Stimulated activated naive CD8-positive, alpha-beta T cell treated with anti-CD3 and anti-CD28 coated beads, Interleukin-15, amount 100 ng/mL, for 72 hours (primary cell): ENCODE results near the gene MOBP.
"Not testable (repeated sequence)": the region's sequence is repeated elsewhere in the genome, so short reads cannot be mapped to it uniquely, and the experiment has no call there.

Source experiments
- ATAC-seq: fragments of 150-1000 bp; cut with Tn5 transposase; 2 replicates; pipeline ENCODE4 v1.10.0; 2021; ENCODE audit warnings: mild to moderate bottlenecking, moderate library complexity
- DNase-seq, 2 donors: peaks; one replicate each; pipeline ENCODE4 v3.0.0; 2021 to 2022
- H3K27ac Mint-ChIP-seq, 2 donors: one replicate each; pipeline ENCODE4 v1.8.0; 2022; ENCODE audit warnings: mild to moderate bottlenecking in 2 of 2, mixed read lengths in 2 of 2, moderate library complexity in 2 of 2
- H3K27me3 Mint-ChIP-seq: one replicate; pipeline ENCODE4 v1.8.0; 2022; ENCODE audit warnings: mixed read lengths
- H3K4me1 Mint-ChIP-seq: one replicate; pipeline ENCODE4 v1.8.0; 2022; ENCODE audit warnings: mild to moderate bottlenecking, mixed read lengths
- H3K4me3 Mint-ChIP-seq, 2 donors: one replicate each; pipeline ENCODE4 v1.8.0; 2022; ENCODE audit warnings: mild to moderate bottlenecking in 2 of 2, mixed read lengths in 2 of 2, moderate library complexity in 1 of 2
- H3K9me3 Mint-ChIP-seq, 2 donors: one replicate each; pipeline ENCODE4 v1.8.0; 2022; ENCODE audit warnings: mixed read lengths in 2 of 2

The MOBP gene

DNA sequence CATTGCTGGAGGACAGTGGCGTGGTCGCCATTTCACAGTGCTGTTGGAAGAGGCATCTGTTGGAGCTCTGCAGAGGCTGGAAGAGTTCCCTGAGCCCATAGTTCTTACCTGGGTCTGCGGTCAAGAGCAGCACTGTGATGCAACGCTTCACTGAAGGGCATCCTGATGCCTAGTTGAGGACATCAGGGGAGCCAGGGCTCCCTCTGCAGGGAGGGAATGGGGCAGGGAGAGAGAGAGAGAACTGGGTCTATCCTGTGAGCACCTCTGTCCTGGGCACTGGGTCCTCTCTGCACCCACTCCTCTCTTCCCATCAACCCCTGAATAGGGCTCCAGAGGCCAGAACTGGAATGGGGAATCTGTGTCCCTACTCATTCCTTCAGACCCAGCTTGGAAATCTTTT is 23.9 kb upstream of the MOBP start:
- no peaks in the 10 kb centered on the region for H3K9me3 Mint-ChIP-seq
- no peak for DNase-seq
- H3K4me1 Mint-ChIP-seq = no peaks in the 10 kb centered on the region

DNA sequence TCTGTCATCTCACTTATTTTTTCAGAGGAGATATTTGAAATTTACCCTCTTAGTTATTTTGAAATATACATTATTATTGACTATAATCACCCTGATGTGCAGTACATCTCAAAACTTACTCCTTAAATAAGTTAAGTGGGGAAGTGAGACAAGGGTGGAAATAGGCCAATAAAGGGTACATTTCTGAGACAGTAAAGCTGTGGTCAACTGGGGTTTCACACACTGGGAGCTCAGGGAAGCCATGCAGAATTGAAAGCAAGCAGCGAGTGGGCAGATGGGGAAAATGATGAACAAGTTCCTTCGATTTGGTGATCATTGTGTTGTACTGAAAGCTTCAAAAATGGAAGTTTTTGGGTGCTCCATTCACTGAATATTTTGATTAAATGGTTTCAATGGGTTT is 21.6 kb upstream of the MOBP start:
- ATAC-seq (no peak), DNase-seq (no peak)
- Mint-ChIP-seq H3K4me3 (no peak overlapping the region), H3K27ac (no peak overlapping the region), H3K27me3 (no peaks in the 10 kb centered on the region), H3K9me3 (no peaks in the 10 kb centered on the region), H3K4me1 (no peaks in the 10 kb centered on the region)

More for the DNA sequence above, 23.9 kb upstream of the MOBP start:
- Mint-ChIP-seq H3K27ac (no peak overlapping the region), H3K27me3 (no peaks in the 10 kb centered on the region), H3K4me3 (no peak overlapping the region)
- no peak for ATAC-seq

DNA sequence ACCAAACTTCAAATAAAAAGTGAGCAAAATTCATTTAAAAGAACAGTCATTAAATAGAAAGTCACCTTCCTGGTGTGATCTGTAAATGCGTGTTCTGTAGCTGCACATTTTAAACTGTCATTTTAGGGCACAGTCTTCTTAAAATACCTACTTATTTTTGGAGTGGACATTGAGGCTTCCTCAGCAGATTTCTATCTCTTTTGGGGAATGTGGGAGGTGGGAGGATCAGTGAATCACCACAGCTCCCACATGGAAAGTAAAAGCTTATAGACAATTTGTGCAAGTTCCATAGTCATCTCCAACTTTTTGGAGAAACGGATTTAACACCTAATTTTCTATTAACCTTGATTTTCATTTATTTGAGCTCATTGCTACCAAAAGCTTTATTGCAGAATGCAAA is 21.0 kb upstream of the MOBP start:
- Mint-ChIP-seq H3K9me3 (no peaks in the 10 kb centered on the region), H3K27me3 (no peaks in the 10 kb centered on the region), H3K4me3 (no peak overlapping the region), H3K27ac (no peak overlapping the region), H3K4me1 (no peaks in the 10 kb centered on the region)
- no peak for ATAC-seq
- DNase-seq = no peak

DNA sequence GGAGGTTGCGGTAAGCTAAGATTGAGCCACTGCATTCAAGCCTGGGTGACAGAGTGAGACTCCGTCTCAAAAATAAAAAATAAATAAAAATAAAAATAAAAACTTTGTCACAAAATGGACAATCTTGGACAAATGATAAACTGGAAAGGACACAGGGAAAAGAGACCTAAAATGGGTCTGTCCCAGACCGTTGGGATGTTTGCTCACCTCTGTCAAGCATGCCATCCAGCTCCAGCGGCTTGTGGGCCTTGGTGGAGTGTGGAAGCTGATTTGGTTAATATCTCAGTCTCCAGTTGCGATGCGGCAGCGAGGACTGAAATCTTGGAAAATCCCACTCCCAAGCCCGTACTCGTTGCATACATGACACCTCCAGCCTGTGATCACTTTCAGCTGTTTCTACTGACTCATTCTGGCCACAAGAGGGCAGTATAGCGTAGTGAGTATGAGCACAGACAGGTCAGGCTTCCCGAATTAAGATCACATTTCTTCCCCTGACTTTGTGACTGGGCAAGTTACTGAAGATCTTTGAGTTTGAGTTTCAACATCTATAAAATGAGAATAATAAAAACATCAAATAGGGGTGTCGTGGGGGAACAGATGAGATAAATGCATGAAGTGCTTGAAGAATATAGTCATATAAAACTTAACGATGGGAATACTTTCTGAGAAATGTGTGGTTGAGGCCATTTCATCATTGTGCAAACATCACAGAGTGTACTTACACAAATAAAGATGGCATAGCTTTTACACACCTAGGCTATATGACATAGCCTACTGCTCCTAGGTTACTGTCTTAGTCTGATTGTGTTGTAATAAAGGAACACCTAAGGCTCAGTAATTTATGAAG is 19.6 kb upstream of the MOBP start:
- no peak overlapping the region for H3K4me3 Mint-ChIP-seq
- no peak overlapping the region for H3K27ac Mint-ChIP-seq
- no peaks in the 10 kb centered on the region for H3K9me3 Mint-ChIP-seq
- peak; percentile 47 to 62 for DNase-seq
- H3K27me3 Mint-ChIP-seq = no peaks in the 10 kb centered on the region
- H3K4me1 Mint-ChIP-seq = no peaks in the 10 kb centered on the region
- ATAC-seq = peak; percentile 78

DNA sequence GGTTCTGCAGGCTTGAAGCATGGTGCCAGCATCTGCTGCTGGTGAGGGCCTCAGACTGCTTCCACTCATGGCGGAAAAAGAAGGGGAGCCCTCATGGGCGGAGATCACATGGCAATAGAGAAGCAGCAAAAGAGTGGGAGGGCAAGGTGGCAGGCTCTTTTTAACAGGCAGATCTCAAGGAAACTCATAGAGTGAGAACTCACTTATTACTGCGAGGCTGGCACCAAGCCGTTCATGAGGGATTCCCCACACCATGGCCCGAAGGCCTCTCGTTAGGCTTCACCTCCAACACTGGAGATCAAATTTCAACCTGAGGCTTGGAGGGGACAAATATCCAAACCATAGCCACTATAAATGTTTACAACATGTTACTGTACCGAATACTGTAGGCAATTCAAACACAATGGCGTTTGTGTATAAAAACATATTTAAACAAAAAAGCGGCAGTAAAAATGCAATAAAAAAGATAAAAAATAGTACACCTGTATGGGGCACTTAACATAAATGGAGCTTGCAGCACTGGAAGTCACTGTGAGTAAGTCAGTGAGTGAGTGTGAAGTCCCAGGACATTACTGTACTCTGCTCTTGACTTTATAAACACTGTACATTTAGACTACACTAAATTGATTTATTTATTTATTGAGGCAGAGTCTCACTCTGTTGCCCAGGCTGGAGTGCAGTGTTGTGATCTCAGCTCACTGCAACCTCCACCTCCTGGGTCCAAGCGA is 18.8 kb upstream of the MOBP start:
- H3K27ac Mint-ChIP-seq = no peak overlapping the region
- H3K4me1 Mint-ChIP-seq = no peaks in the 10 kb centered on the region
- no peak for DNase-seq
- H3K4me3 Mint-ChIP-seq = no peak overlapping the region
- H3K9me3 Mint-ChIP-seq = no peaks in the 10 kb centered on the region
- H3K27me3 Mint-ChIP-seq = no peaks in the 10 kb centered on the region
- ATAC-seq = no peak

DNA sequence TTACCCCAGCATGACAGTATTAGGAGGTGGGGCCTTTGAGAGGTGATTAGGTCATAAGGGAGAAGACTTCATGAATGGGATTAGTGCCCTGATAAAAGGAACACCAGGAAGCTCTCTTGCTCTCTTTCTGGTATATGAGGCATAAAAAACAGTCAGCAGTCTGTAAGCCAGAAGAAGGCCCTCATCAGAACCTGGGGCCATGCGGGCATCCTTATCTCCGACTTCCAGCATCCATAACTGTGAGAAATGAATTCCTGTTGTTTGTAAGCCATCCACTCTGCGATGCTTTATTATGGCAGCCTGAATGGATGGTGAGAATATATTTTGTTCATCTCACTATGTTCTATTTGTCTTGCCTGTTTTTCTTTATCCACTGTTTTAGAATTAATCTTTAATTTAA is 17.7 kb upstream of the MOBP start:
- Mint-ChIP-seq H3K27ac (no peak overlapping the region), H3K9me3 (no peaks in the 10 kb centered on the region), H3K27me3 (no peaks in the 10 kb centered on the region), H3K4me1 (no peaks in the 10 kb centered on the region), H3K4me3 (no peak overlapping the region)
- ATAC-seq = no peak
- no peak for DNase-seq

DNA sequence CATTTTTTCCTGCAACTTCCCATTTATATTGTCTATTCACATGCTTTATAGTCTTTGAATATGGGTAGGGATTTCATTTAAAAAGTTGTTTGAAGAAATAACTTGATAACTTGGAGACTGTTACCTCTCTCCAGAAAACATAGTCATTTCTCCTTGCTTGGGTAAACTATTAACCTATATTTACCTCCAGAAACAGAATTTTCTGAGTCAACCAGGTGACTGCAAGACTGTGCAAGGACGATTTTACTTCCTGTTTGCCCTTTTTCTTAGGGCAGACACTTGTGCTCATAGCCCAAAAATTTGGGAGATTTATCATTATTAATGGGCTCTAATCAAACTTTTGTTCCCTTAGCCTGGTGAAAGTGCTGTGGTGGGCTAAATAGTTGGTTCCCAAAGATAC is 14.3 kb upstream of the MOBP start:
- H3K4me1 Mint-ChIP-seq = no peaks in the 10 kb centered on the region
- no peaks in the 10 kb centered on the region for H3K9me3 Mint-ChIP-seq
- no peak overlapping the region for H3K4me3 Mint-ChIP-seq
- DNase-seq (no peak), ATAC-seq (no peak)
- H3K27ac Mint-ChIP-seq = no peak overlapping the region
- no peaks in the 10 kb centered on the region for H3K27me3 Mint-ChIP-seq

DNA sequence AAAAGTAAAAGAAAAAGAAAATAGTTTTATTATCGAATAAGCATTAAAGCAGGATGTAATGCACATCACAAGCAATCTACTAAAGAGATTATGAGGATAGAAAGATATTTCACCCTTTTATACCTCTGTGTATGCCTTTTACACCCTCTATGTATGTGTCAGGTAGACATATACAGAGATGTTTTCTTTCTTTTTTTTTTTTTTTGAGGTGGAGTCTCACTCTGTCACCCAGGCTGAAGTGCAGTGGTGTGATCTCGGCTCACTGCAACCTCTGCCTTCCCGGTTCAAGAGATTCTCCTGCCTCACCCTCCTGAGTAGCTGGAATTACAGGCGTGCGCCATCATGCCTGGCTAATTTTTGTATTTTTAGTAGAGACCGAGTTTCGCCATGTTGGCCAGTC is 13.6 kb upstream of the MOBP start:
- not testable (repeated sequence) for H3K4me1 Mint-ChIP-seq, ATAC-seq, DNase-seq, H3K9me3 Mint-ChIP-seq, H3K4me3 Mint-ChIP-seq, H3K27me3 Mint-ChIP-seq
- H3K27ac Mint-ChIP-seq = peak overlapping the region in 1 of 2 donors; percentile 27

DNA sequence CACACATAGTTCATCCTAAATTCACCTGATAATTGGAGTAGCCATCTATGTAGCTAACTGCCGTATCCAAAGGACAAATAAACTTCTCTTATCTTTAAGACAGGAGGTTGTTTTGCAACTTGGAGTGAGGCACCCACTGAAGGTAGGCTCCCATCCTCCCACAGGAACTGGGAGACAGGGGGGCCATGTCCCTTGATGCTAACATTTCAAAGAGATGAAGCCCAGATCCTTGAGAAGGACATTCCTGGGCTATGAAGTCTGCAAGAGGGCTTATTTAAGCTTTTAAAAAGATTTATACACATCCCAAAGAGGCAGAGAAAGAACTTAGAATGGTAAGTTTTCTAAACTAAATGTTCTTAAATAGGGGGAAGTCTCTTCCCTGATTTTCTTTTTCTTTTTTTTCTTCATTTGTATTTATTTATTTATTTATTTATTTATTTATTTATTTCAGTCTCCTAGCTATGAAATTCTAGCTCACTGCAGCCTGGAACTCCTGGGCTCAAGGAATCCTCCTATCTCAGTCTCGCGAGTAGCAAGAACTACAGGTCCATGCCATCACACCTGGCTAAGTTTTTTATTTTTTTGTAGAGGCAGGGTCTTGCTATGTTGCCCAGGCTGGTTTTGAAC is 12.8 kb upstream of the MOBP start:
- no peaks in the 10 kb centered on the region for H3K27me3 Mint-ChIP-seq

DNA sequence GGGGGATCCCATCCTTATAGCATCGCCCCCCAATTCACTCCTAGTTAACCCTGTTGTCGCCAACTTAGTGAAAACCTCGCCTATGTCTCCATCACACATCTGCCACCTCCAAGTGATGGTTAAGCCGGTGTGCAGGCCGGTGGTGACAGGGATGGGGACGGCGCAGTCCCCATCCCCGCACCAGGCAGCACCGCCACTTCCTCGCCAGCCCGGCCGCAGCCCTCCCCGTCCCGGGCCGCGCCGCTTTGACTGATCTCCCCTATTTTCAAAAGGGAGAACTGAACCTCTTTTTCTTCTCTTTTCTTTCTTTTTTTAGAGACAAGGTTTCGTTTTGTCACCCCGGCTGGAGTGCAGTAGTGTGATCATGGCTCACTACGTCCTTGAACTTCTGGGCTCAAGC is 11.3 kb upstream of the MOBP start:
- no peak overlapping the region for H3K4me3 Mint-ChIP-seq
- no peaks in the 10 kb centered on the region for H3K9me3 Mint-ChIP-seq
- no peak for DNase-seq
- no peaks in the 10 kb centered on the region for H3K4me1 Mint-ChIP-seq
- H3K27ac Mint-ChIP-seq = no peak overlapping the region
- H3K27me3 Mint-ChIP-seq = peaks cover 7% of the 10 kb centered on the region
- ATAC-seq = peak; percentile 46

More for the DNA sequence above, 12.8 kb upstream of the MOBP start:
- DNase-seq (no peak), ATAC-seq (no peak)
- H3K4me3 Mint-ChIP-seq = no peak overlapping the region
- H3K9me3 Mint-ChIP-seq = no peaks in the 10 kb centered on the region
- no peak overlapping the region for H3K27ac Mint-ChIP-seq
- H3K4me1 Mint-ChIP-seq = no peaks in the 10 kb centered on the region

DNA sequence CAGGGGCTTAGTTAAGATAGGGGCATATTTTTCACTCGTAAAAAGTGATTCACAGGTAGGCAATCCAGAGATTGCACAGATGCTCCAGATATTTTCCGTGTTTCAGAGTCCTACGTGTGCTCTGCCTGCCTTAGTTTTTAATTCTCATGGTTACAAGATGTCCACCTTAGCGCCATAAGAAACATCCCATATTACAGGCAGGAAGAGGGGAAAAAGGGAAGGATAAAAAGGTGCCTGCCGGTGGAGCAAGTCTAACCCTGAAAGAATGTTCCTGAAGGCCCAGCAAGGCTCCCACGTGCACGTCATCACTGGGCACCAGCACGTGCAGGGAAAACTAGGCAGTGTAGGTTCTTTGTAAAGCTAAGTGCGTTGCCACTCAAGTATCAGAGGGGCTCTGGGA is 10.1 kb upstream of the MOBP start:
- H3K4me1 Mint-ChIP-seq = no peaks in the 10 kb centered on the region
- no peak for ATAC-seq
- peak overlapping the region; percentile 28 to 91 for H3K27ac Mint-ChIP-seq
- H3K27me3 Mint-ChIP-seq = peaks cover 7% of the 10 kb centered on the region
- H3K9me3 Mint-ChIP-seq = no peaks in the 10 kb centered on the region
- H3K4me3 Mint-ChIP-seq = no peak overlapping the region
- no peak for DNase-seq

DNA sequence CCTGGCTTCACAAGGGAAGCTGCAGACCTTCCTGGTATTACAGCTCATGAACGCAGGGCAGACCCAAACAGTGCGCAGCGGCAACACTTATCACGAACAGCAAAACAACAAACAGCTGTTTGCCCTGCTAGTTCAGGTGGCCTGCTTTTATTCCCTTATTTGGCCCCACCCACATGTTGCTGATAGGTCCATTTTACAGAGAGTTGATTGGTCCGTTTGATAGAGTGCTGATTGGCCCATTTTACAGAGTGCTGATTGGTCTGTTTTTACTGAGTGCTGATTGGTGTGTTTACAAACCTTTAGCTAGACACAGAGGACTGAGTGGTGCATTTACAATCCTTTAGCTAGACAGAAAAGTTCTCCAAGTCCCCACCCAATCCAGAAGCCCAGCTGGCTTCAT is 8.9 kb upstream of the MOBP start:
- not testable (repeated sequence) for H3K9me3 Mint-ChIP-seq, ATAC-seq, DNase-seq, H3K4me1 Mint-ChIP-seq, H3K27ac Mint-ChIP-seq, H3K4me3 Mint-ChIP-seq
- H3K27me3 Mint-ChIP-seq = peaks cover 13% of the 10 kb centered on the region

DNA sequence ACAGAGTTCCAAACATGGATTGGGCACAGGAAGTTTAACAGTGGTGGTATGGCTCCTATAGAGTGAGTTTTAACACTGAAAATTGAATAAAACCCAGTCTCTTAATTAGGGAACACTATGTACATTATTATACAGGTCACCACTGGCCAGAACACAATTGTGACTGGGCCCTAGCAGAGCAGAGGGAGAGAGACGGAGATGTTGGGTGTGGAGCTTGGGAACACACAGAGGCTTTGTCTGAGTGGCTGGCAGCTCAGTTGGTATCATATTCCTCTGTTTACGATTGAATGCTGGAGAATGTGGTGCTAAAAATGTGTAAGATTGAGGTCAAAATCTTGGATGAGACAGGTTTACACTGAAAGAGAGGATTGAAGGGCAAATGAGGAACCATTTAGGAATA is 6.8 kb upstream of the MOBP start:
- no peaks in the 10 kb centered on the region for H3K9me3 Mint-ChIP-seq
- no peak overlapping the region for H3K27ac Mint-ChIP-seq
- DNase-seq (no peak), ATAC-seq (no peak)
- H3K27me3 Mint-ChIP-seq = peaks cover 16% of the 10 kb centered on the region
- no peak overlapping the region for H3K4me3 Mint-ChIP-seq
- H3K4me1 Mint-ChIP-seq = no peaks in the 10 kb centered on the region

DNA sequence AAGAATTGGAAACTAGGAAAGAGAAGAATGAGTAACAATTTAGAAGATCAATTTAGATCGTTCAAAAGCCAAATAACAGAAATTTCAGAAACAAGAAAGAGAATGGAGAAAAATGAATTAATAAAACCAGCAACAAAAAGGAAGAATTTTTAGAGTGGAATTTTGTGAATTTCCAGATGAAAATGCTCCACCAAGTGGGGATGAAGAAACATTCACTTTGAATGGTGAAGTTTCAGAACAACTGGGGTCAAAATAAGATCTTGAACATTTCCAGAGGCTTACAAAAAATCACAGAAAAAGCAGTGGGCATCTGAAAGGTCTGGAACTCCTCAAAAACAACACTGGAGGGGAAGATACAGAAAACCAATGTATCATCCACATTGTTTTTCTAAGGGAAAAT is 4.2 kb upstream of the MOBP start:
- H3K27ac Mint-ChIP-seq = no peak overlapping the region
- ATAC-seq (no peak), DNase-seq (no peak)
- H3K4me3 Mint-ChIP-seq = no peak overlapping the region
- H3K27me3 Mint-ChIP-seq = peaks cover 24% of the 10 kb centered on the region
- H3K9me3 Mint-ChIP-seq = no peaks in the 10 kb centered on the region
- no peaks in the 10 kb centered on the region for H3K4me1 Mint-ChIP-seq

DNA sequence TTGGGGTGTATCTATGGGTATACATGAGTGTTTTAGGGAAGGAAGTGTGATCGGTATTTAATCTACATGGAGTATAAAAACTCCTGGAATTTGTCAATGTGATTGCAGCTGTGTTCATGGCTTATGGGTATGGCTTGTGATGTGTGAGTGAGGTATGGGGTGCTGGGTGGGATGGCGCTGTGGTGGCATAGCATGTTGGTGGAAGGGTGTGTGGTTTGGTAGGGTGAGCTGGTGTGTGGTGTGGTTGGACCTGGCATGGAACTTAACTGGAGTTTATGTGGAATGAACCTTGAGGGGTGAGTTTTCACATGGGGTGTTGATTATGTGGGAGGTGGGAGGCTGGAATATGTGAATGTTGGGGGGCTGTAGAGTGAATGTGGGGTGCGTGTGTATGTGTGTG is 492 bp upstream of the MOBP start:
- H3K4me1 Mint-ChIP-seq = no peaks in the 10 kb centered on the region

DNA sequence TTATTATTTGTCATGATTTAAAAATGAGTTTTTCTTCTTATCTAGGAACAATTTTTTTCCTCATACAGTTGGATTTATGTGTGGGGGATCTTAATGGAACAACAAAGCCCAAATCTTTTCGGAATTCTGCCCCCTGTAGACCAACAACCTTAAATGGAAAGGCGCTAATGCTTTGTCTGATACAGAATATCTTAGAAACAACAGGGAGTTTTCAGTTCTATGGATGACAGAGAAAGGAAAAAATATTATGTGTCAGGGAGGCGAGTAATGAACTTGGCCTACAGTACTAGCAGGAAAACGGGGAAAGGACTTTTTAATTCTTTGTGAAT is 592 bp downstream of the MOBP start:
- Mint-ChIP-seq H3K4me3 (no peak overlapping the region), H3K27me3 (peaks cover 32% of the 10 kb centered on the region), H3K27ac (no peak overlapping the region), H3K4me1 (no peaks in the 10 kb centered on the region), H3K9me3 (no peaks in the 10 kb centered on the region)
- no peak for DNase-seq
- ATAC-seq = no peak

More for the DNA sequence above, 492 bp upstream of the MOBP start:
- ATAC-seq (no peak), DNase-seq (no peak)
- Mint-ChIP-seq H3K9me3 (no peaks in the 10 kb centered on the region), H3K27ac (no peak overlapping the region), H3K4me3 (no peak overlapping the region), H3K27me3 (peaks cover 25% of the 10 kb centered on the region)
